Glomerular endothelial cell (primary cell): Measurements from ENCODE around the gene UTF1. TPM values are rescaled to one million over a fixed set of nuclear protein-coding genes. Genes with fewer than 3 reads are reported as not detected.

Experiments used
- DNase-seq: peaks from one replicate; pipeline ENCODE4 v3.0.0-alpha.2; 2011; ENCODE audit warnings: low read depth, low spot score; ENCODE audit errors: extremely low read depth
- total RNA-seq: library from RNA; depleted of rRNA; stranded (reverse); fragments of >200 nt; gene quantifications from 2 replicates; pipeline ENCODE4 v1.2.3, GENCODE V29; 2015

The UTF1 gene
- total RNA-seq, 1 donor from 2014 or later = not detected

- no peak for DNase-seq
These were observed 13.6 kb downstream of the UTF1 start for GRCh38 chr10:133243593-133243992.

DNA sequence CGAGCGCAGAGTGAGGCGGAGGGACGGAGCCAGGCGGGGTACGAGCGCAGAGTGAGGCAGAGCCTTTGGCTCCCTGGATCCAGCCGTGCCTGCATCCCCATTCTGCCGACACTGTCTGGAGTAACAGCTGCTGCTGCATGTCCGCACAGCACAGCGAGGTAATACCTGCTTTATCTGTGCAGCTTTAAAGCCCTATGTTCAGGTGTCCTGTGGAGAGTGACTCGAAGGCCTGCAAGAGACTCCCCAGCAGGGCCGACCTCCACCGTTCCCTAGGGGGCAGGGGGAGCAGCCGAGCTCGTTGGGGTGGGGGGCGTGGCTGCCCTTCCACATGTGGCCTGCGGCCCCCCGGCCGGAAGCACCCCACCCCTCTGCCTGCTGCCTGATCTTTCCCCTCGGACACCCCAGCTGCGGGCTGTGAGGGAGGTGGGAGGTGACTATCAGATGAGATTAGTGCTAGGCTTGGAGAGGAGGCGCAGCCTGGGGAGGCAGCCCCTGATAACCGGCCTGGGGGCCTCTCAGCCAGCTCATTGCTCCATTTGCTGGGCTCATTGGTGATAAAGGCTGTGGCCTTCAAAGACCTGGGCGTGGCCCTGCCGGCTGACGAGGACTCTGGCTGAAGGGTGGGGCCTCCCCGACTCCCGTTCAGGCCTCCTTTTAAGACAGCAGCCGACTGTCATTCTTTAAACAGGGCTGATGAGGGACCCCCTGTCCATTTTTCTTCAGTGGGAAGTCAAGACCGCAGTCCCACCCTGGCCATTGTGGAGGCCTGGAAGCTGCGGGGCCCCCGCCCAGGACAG, 15.6 kb downstream of the UTF1 start:
- DNase-seq = no peak

DNA sequence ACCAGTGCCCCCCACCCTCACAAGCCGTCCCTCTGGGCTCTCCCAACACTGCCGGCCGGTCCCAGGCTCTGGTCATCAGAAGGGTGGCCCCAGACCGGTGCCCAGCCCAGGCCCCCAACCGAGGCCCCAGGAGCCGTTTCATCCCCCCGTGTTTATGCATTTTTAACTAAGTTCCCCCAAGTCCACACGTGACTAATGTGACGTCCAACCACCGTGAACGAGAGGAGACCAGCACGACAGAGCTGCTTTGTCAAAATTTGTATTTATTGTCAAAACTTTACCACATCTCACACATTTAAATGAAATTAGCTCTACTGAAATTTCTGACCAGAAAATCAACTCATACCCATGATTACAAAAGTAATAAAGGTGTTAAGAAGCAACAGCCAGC, 16.2 kb downstream of the UTF1 start:
- DNase-seq = no peak

DNA sequence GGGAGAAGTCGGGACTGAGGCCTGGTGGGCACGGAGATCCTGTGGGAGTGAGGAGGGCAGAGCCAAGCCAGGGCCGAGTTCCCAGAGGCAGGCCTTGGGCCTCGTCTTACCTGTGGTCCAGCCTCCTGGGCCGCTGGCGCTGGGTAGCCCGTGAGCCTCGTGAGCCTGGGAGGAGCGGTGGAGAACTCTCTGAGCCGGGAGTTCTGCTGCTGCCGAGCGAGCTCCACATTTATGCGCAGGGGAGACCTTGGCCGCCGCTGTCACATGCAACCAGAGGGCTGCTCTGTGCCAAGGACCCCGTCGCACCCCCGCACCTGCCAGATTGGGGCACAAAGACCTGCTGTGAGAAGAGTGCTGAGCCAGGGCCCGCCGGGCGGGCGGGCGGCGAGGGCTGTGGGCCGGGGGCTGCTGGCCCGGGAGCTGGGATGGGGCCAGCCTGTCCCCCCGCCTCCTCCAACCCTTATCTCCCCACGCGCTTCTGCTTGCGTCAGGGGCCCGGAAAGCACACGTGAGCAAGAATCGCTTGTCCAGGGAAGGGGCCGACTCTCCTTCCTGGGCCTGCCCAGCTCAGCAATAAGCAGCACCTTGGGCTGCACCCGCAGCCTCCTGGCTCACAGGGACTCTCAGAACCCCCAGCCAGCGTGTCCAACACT, 17.8 kb downstream of the UTF1 start:
- DNase-seq = no peak

DNA sequence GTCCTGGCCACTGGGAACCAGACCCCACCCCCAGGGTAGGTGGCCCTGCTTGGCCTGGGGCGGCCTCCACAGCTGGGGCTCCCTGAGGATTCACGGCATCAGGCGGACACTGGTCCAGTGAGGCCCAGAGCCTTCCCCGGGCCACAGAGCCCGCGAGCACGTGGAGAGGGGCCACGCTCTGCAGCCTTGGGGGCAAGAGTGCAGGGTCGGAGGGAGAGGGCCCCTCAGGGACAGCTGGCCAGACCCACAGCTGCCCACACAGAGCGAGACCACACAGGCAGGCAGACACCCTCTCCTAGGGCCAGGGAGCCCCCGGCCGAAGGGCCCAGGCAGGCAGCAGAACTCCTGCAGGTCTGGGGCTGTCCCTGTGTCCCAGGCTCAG, 18.3 kb downstream of the UTF1 start:
- no peak for DNase-seq

- no peak for DNase-seq
These were observed 19.2 kb downstream of the UTF1 start for GRCh38 chr10:133249094-133249780.

DNA sequence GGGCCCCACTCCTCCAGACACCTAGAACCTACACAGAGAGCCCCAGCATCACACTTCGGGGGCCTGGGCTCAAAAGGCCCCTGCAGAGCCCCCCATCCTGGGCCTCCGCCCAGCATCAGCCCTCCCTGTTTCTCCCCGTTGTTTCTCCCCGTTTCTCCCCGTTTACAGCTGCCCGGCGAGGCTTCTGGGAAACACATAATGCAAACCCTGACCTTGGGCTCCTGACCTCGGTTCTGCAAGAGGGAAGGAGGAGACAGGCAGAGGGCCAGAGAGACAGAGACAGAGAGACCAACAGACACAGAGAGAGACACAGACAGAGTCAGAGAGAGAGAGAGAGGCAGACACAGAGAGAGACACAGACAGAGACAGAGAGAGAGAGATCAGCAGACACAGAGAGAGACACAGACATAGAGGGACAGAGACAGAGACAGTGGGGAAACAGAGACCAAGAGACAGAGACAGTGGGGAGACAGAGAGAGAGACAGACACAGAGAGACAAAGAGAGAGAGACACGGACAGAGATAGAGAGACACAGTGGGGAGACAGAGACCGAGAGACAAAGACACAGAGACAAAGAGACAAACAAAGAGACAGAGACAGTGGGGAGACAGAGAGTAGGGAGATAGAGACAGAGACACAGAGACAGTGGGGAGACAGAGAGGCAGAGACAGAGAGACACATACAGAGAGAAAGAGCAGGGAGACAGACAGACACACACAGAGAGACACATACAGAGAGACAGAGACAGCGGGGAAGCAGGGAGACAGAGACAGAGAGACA, 20.1 kb downstream of the UTF1 start:
- DNase-seq = no peak

GRCh38 chr10:133251388-133252222, 21.6 kb downstream of the UTF1 start:
- no peak for DNase-seq

- no peak for DNase-seq
These were observed 22.2 kb downstream of the UTF1 start for GRCh38 chr10:133252223-133252552.

GRCh38 chr10:133253361-133253955, 23.4 kb downstream of the UTF1 start:
- DNase-seq = no peak

DNA sequence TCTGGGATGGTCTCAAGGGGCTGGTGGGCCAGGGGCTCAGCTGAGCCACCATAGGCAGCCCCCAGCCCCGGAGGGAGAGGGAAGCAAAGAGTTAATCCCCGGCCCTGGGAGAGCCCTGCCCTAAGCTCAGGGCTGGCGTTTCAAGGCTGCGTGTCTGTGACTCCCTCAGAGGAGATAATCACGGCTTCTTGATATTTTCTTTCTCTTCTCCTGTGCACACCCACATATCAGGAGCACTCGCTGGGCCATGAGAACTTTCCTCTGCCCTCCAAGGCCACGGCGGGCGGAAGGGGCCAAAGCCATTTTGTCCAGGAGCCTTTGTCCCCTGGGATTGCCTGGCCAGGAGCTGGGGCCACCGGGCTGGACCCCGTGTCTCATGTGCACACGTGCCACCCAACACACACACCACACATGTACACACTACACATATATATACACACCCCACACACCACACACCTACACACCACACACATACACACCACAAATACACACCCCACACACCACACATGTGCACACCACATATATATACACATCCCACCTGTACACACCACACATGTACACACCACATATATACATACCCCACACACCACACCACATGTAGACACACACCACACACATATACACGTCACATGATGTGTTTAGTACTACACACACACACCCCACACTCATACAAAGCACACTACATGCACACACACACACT, 24.6 kb downstream of the UTF1 start:
- DNase-seq = no peak

DNA sequence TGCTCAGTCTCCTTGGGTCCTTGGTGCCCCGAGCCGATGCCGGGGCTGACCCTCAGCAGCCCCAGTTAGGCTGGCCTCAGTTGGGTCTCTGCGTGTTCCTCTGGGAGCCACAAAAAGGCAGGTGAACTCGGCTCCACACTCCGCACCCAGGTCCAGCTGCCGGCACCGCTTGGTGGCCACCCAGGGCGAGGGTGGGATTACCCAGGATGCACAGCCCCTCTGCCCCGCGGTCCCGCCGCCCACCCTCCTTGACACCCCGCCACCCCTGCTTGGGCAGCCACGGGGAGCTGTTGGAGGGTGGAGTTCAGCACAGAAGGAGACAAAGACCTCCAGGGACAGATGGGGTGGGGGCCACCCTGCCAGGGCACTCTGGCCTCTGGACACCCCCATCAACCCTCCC, 25.3 kb downstream of the UTF1 start:
- no peak for DNase-seq

- no peak for DNase-seq
These were observed 27.6 kb downstream of the UTF1 start for GRCh38 chr10:133257489-133258065.

GRCh38 chr10:133258066-133258817, 28.2 kb downstream of the UTF1 start:
- DNase-seq = no peak

GRCh38 chr10:133258818-133259601, 29.0 kb downstream of the UTF1 start:
- DNase-seq = peak; percentile 71

DNA sequence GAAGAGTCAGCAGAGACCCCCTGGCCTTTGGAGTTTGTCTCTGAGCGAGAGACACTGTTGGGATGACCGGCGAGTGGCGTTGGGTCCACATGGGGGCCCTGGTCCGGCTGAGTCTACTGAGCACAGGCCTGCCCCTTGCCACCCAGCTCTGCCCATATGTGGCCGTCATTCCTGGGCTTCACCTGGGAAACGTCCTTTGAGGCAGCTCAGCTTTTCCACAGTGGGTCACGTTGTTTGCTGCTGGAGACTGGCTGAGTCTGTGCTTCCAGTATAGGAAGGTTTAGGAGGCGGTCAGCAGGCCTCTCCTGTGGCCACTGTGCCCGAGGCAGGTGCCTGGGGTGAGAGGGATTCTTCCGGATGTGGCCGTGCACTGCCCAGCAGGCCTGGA, 29.6 kb downstream of the UTF1 start:
- DNase-seq = no peak

DNA sequence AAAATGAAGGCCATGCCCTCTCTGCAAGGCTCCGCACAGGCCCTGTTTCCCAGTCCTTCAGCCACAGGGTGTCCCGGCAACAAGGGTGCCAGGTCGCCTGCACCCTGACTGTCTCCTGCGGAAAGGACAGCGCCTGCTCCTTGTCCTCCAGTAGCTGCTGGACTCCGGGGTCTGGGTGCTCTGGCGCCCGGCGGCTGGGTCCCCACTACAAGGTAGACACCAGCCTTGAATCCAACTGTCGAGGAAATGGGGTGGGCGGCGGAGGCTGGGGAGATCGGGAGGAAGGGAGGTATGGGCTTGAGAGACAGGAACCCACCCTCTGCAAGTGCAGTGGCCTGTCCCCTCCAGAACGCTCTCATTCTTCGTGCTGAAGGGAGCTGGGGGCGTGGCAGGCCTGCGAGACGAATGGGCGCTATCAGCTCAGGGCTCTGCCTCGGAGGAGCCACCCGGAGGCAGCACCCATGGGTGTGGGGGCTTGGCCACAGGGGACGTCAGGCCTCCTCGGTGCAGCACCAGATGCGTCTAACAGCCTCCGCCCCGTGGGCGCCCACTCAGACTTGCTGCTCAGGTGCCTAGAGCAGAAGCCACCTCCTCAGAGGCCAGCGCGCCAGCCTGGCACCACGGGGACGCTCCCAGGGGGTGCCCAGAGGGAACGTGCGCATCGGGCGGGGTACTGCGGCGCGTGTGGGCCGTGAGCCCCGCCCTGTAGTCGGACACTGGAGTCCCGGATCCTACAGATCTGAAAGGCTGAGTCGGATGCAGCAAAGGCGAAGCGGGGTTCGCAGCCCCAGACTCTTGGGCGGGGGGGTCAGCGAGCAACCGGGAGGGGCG, 31.1 kb downstream of the UTF1 start:
- DNase-seq = no peak
